Umbilical cord (tissue), 2 donors: ENCODE results near the gene CCNYL1. TPM values are rescaled to one million over a fixed set of nuclear protein-coding genes. Genes with fewer than 3 reads are reported as not detected.
A peak's percentile ranks its signal among the peaks of the same experiment; 100 is the strongest.
"Not testable (repeated sequence)": the region's sequence is repeated elsewhere in the genome, so short reads cannot be mapped to it uniquely, and the experiment has no call there.

Experiments
- DNase-seq: peaks from one replicate; pipeline ENCODE4 v3.0.0-alpha.2; 2015; ENCODE audit warnings: low spot score
- total RNA-seq: library from RNA; depleted of rRNA; stranded (reverse); fragments of >200 nt; gene quantifications from one replicate; pipeline ENCODE4 v1.2.3, GENCODE V29; 2014; ENCODE audit warnings: low replicate concordance; ENCODE audit not compliant: insufficient read depth

Gene CCNYL1
- 11.8 TPM for total RNA-seq

DNA sequence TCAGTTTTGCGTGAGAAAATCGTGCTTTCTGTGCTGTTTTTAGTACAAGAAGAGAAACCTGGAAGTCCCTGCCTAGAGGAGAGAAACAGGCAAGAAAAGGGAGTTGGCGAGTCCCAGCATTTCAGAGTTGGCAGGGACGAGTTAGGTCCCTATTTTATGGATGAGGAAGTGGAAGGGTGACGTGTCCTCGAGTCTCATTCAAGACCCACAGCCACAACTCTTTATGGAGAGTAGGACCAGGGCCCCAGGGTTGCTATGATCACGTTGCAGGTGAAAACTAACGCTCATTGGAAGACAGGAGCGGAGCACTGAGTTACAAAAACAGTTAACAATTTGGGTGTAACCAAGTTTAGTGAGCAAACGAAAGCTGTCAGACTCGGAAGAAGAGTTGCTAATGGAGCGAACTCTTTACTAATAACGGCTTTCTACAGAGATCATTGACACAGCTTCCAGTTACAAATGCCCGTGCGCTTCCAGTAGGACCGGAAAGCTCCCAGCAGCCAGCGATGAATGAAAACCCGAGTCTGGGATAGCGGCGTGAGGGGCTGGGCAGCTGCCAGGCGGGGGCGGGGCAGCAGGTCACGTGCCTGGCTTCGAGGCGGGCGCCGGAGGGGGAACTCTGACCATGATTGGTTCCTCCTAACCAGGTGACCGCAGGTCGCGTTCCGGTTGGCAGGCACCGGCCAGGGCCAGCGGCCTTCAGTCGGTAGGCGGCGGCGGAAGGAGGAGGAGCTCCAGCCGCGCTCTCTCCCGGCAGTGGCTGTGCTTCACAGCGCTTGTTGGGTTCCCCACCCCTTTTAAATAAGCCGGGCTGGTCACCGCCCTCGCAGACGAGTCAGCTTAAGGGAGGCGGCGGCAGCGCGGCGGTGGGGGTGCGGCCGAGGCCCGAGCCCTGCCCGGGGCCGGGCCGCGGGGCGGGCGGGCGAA is at the start of gene CCNYL1:
CCNYL1 (plus strand) TSS at position 827 of the 927 bp plus-strand sequence. CDS start 257 bp downstream, outside the sequence.
- DNase-seq: peak; percentile 99

DNA sequence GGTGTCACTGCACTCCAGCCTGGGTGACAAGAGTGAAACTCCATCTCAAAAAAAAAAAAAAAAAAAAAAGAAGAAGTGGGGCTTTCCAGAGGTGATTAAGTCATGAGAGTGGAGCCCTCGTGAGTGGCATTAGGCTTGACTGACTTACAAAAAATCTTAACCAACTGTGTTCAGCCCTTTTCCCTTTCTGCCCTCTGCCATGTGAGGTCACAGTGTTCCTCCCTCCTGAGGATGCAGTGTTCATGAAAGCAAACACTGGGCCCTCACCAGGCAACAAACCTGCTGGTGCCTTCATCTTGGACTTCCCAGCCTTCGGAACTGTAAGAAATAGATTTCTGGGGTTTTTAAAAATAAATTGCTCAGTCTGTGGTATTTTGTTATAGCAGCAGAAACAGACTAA is 49.2 kb upstream of the CCNYL1 start:
- DNase-seq: no peak

DNA sequence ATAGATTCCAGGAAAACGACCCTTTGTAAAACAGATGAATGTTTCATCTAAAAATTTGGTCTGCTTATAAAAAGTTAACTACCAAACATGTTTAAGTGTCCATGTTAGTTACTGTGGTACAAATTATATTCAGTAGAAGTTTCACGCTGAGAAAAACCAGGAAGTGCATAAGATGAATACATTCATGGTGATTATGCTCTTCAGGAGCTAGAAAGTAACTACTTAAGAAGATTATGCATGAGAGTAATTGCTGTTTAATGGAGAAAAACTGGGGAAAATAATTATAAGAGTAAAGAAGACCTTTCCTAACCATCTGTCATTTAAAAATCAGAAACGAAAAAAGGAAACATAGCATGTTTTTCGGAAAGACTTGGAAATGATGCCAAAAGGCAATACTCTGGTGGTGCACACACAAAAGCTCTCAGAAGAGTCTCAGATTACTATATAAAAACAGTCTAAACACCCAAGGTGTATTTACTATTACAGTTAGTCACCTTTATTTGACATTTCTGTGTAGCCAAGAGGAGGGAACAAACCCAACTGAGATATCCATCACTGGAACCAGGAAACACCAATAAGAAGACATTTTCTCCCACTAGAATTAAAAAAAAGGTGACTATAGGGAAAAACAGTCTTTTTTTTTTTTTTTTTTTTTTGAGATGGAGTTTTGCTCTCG is 47.4 kb upstream of the CCNYL1 start:
- DNase-seq: no peak

DNA sequence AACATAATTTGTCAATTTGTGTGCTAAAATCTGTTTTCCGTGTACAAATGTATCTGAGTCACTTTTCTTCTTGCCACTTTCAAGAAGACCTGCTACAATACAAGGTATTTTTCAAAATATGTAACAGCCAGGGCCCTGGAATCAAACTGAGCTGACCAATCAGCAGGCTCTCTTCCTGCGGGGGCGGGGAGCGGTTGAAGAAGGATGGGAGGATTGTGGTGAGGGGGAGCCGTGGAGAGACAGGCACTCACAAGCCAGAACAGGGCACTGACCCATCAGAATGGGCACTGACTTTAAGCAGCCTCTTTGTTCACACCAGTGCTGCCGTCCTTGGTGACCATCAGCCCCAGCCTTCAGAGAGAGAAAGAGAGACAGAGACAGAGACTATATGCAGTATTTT is 40.6 kb upstream of the CCNYL1 start:
- no peak for DNase-seq

DNA sequence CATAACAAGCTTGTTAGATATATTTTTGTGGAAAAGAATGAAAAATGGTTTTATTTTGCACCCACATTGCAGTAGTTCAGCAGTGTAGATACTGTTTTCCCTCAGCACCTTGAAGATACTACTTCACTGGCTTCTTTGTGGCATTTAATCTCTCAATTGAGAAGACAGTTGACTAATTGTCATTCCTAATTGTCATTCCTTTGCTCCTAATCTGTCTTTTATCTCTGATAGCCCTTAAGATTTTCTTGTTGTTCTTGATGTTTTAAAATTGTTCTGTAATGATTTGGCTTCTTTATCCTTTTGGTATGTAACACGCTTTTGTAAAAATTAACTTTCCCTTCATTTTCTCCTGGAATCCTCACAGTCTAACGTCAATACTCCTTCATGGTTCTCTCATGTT is 38.0 kb upstream of the CCNYL1 start:
- DNase-seq: no peak

- no peak for DNase-seq
Observed at GRCh38 chr2:207674266-207674774, 37.1 kb upstream of the CCNYL1 start.

DNA sequence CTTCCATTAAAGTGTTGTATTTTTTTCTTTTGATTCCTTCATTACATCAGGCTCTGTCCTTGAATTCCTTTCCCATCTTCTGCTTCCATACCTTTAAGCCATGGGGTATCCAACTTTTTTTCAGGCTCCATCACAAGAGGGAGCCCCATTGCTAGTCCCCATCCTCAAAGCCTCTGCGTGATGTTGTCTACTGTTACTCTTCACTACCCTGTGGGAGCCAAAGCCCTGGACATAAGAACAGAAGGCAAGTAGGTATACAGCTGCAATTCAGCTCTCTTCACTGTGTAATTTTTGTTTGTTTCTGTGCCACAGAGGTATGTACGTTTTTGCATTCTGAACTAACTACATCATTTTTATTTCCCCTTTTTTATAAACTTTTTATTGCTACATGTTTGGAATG is 36.6 kb upstream of the CCNYL1 start:
- DNase-seq: no peak

DNA sequence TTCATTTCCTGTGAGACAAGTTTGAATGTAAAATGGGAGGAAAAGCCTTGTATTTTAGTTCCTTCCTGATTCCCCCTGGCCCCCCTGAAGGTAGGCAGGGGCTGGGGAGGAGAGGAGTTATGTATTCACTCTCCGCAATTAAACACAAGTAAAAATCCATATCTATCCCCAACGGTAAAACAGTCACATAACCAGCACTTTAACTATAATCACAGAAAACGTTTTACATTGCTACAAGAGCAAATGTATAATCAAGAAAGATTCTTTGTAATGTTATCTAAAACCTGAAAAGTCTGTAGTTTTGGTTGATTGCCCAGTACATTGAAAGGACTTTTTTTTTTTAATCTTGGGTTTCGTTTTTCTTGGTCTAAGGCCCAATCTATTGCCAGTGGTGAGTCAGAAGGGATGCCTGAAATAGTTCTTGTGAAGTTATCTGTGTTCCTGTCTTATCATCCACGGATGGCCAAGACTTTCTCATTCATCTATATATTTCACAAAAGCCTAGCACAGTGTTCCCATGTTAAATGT is 34.5 kb upstream of the CCNYL1 start:
- peak; percentile 90 for DNase-seq

DNA sequence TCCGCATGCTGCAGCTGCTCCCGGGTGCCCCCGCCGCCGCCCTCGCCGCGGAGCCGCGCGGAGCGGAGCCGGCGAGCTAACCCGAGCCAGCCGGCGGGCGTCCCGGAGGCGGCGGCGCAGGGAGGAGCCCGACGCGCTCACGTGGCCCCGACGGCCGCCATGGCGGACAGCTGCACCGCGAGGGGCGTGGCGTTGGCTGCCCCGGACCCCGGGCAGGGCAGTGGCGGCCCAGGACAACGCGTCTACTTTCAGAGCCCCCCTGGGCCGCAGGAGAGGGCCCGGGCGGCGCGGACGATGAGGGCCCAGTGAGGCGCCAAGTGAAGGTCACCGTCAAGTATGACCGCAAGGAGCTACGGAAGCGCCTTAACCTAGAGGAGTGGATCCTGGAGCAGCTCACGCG is 30.0 kb upstream of the CCNYL1 start:
- no peak for DNase-seq

DNA sequence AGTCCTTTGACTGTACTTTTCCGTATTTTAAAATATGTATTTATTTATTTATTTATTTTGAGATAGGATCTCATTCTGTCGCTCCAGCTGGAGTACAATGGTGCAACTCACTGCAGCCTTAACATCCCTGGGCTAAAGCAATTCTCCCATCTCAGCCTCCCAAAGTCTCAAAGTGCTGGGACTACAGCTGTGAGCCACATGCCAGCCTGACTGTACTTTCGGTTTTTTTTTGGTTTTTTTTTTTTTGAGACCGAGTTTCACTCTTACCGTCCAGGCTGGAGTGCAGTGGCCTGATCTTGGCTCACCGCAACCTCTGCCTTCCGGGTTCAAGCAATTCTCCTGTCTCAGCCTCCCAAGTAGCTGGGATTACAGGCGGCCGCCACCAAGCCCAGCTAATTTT is 28.9 kb upstream of the CCNYL1 start:
- DNase-seq: no peak

DNA sequence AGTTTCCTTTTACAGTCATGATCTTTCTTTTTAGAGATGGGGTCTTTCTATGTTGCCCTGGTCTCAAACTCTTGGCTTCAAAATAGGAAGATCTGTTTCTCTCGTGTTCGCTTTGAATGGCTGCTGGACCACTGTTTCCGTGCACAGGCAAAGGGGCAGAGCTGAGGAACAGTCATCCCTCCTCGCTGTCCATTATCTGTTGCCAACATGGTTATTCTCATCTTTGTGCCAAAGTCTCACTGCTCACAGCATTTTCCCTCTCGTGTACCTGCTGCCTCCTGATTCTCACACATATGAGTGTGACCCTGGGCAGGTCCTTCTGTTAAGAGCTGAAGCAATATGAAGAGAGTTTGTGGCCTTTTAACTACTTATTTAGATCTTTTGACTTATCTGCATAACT is 28.0 kb upstream of the CCNYL1 start:
- DNase-seq: no peak

DNA sequence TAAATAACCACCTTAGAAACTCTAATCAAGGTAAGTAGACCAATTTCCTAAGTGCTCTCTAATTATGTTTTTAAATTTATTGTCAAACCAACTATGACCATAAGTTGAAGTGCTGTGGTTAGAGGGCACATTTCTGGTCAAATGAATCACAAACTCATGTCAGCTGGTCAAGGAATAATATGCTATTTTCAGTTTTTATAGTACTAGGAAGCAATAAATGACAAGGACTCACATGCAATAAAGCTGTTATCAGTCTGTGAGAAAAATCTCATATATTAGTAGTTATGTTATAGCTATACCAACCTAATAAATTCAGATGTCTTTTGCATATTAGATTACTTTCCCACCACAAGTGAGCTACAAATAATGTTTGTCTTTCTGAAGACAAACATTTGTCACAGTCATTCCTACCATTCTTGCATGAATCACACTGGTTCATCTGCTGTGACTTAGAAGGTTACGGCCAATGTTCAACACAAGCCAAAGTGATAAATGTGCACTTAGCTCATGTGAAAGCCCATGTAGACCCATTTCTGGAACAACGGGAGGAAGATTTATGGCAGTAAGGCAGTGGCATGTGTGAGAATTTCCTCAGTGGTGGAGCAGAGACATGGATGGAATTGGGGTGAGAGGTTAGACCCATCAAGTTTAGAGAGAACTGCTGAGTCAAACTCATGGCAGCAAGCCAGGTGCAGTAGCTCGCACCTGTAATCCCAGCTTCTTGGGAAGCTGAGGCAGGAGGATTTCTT is 27.4 kb upstream of the CCNYL1 start:
- DNase-seq: peak; percentile 61

- DNase-seq: no peak
Observed at GRCh38 chr2:207686812-207687211, 24.6 kb upstream of the CCNYL1 start.

DNA sequence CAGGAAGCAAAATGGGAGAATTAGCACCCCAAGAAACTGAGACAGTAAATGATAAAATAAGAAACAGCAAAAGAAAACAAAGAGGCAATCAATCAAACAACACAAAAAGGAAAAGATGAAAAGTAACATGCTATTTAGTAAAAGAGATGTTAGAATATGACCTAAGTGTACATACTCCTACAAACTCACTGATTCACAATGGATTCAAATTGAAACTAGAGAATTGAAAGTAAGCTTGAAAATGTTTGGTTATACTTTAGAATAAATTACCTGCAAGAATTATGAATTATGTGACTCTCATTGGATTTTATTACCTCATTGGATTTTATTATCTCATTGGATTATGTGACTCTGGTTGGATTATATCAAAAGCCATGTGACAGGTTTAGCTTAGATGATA is 22.8 kb upstream of the CCNYL1 start:
- DNase-seq: no peak

- DNase-seq: not testable (repeated sequence)
Observed at GRCh38 chr2:207690845-207691461, 20.5 kb upstream of the CCNYL1 start.

GRCh38 chr2:207692206-207693065 is 19.0 kb upstream of the CCNYL1 start:
- peak; percentile 21 for DNase-seq

DNA sequence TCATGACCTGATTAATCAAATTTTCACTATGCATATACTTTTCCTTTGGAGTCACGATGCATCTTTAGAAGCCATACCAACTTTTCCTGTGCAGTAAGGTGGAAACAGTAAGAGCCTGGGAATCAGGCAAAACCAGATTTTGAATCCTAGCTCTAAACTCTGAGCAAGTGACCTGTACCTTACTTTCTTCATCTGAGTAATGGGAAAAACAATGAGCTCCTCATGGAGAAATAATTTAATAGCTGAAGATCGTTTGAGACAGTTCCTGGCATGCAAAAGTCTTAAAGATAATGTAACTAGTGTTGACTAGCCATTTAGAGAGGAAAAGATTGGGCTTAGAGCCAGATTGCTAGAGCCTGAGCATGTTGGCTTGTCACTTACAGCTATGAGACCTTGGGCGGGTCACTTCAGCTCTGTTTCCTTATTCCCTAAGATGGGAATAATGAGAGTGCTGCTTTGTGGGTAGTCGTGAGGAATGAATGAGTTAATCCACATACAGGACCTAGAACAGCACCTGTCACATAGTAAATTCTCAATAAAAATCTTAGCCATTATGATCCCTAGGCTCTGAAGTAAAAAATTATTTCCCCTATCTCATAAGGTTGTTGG is 17.7 kb upstream of the CCNYL1 start:
- DNase-seq: no peak

GRCh38 chr2:207694811-207695281 is 16.6 kb upstream of the CCNYL1 start:
- DNase-seq: peak; percentile 33

DNA sequence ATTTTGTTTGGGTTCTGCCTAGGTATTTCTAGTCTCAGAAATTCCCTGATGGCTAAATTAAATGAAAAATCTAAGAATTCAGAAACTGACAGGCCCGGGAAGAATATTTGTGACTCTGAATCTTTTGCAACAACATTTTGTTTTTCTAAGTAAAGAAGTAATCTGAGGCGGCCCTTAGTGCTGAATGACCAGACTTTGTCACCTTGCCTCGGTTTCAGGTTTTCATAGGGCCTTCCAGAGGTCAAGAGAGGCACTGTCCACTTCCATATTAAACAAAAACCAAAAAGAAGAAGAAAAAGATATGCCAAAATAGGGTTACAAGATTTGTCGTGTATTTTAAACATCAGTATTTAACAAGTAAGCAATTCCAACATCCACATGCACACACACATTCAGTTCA is 16.1 kb upstream of the CCNYL1 start:
- DNase-seq: no peak

GRCh38 chr2:207696911-207697310 is 14.5 kb upstream of the CCNYL1 start:
- not testable (repeated sequence) for DNase-seq
